Activated naive CD4-positive, alpha-beta T cell treated with anti-CD3 and anti-CD28 coated beads, Interleukin-2, amount 10 ng/mL, durations not matched to agents 7 days and 5 days (primary cell): ENCODE data around the gene CALB2.

Source experiments
- CTCF ChIA-PET: fragments of 350-600 bp; sonication (Branson Sonifier 250); formaldehyde crosslinking; loops from one replicate; lab custom pipeline; 2021; ENCODE audit warnings: antibody characterized with exemption; lab: Charles Lee
- DNase-seq: peaks from one replicate; pipeline ENCODE4 v3.0.0-alpha.2; 2020
- H3K27ac Mint-ChIP-seq: one replicate; pipeline ENCODE4 v1.8.0; 2021; ENCODE audit warnings: mild to moderate bottlenecking, moderate library complexity, mixed read lengths
- H3K27me3 Mint-ChIP-seq: one replicate; pipeline ENCODE4 v1.8.0; 2021; ENCODE audit warnings: mild to moderate bottlenecking, mixed read lengths
- H3K36me3 Mint-ChIP-seq: one replicate; pipeline ENCODE4 v1.8.0; 2021; ENCODE audit warnings: mixed read lengths
- H3K4me1 Mint-ChIP-seq: one replicate; pipeline ENCODE4 v1.8.0; 2021; ENCODE audit warnings: mixed read lengths
- H3K4me3 Mint-ChIP-seq: one replicate; pipeline ENCODE4 v1.8.0; 2021; ENCODE audit warnings: mild to moderate bottlenecking, moderate library complexity, mixed read lengths
- H3K9me3 Mint-ChIP-seq: one replicate; pipeline ENCODE4 v1.8.0; 2021; ENCODE audit warnings: mixed read lengths

Gene CALB2

GRCh38 chr16:71410146-71410545 lies 51.6 kb downstream of the CALB2 start:
- no peak for DNase-seq
- Mint-ChIP-seq H3K4me3 (no peak overlapping the region), H3K36me3 (no peaks in the 10 kb centered on the region), H3K27ac (no peak overlapping the region), H3K9me3 (no peaks in the 10 kb centered on the region), H3K4me1 (peaks cover 8% of the 10 kb centered on the region), H3K27me3 (peaks cover 49% of the 10 kb centered on the region)
- CTCF ChIA-PET, result interaction anchor here (5.4 to 5.6 kb wide), 2 partner anchors 90 to 200 kb away, joined by 36 to 85 read pairs; no protein-coding TSS in a partner anchor

GRCh38 chr16:71412270-71413160 lies 54.0 kb downstream of the CALB2 start:
- H3K4me1 Mint-ChIP-seq, result peaks cover 3% of the 10 kb centered on the region
- no peak overlapping the region for H3K27ac Mint-ChIP-seq
- CTCF ChIA-PET, result interaction anchor here (0.9 to 5.6 kb wide), 19 partner anchors 9 to 608 kb away, joined by 3 to 85 read pairs (median 4); no protein-coding TSS in a partner anchor
- no peak overlapping the region for H3K4me3 Mint-ChIP-seq
- H3K9me3 Mint-ChIP-seq, result no peaks in the 10 kb centered on the region
- DNase-seq, result peak; percentile 73
- H3K36me3 Mint-ChIP-seq, result no peaks in the 10 kb centered on the region
- peaks cover 43% of the 10 kb centered on the region for H3K27me3 Mint-ChIP-seq

GRCh38 chr16:71413341-71413740 lies 54.8 kb downstream of the CALB2 start:
- CTCF ChIA-PET, result interaction anchor here (0.9 to 5.6 kb wide), 17 partner anchors 9 to 609 kb away, joined by 3 to 85 read pairs (median 6); no protein-coding TSS in a partner anchor
- H3K27ac Mint-ChIP-seq, result no peak overlapping the region
- H3K4me1 Mint-ChIP-seq, result no peaks in the 10 kb centered on the region
- no peaks in the 10 kb centered on the region for H3K9me3 Mint-ChIP-seq
- DNase-seq, result no peak
- peaks cover 39% of the 10 kb centered on the region for H3K27me3 Mint-ChIP-seq
- no peaks in the 10 kb centered on the region for H3K36me3 Mint-ChIP-seq
- no peak overlapping the region for H3K4me3 Mint-ChIP-seq

GRCh38 chr16:71414038-71414437 lies 55.5 kb downstream of the CALB2 start:
- Mint-ChIP-seq H3K9me3 (no peaks in the 10 kb centered on the region), H3K27me3 (peaks cover 39% of the 10 kb centered on the region), H3K36me3 (no peaks in the 10 kb centered on the region), H3K4me3 (no peak overlapping the region), H3K27ac (no peak overlapping the region), H3K4me1 (no peaks in the 10 kb centered on the region)
- CTCF ChIA-PET, result interaction anchor here (1.5 to 5.6 kb wide), 3 partner anchors 10 to 196 kb away, joined by 10 to 85 read pairs (median 36); no protein-coding TSS in a partner anchor
- no peak for DNase-seq

DNA sequence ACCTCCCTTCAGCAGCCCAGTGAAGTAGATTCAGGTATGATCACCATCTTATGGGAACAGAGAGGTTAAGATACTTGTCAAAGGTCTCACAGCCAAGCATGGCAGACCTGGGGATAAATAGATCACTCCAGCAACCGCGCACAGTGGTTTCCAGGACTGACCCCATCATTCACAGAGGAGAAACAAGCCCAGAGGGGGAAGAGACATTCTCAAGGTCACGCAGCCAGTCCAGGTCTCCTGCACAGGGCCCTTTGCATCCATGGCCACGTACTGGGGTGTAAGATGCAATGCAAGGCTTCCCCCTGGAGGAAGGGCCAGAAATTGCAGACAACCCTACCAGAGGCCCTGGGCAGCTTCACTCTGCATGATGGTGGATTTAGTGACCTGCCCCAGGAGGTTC lies 63.4 kb downstream of the CALB2 start:
- no peak overlapping the region for H3K27ac Mint-ChIP-seq
- DNase-seq, result peak; percentile 52
- CTCF ChIA-PET, result interaction anchor here (1.4 kb wide), 1 partner anchor 10 kb away, joined by 11 read pairs; no protein-coding TSS in a partner anchor
- no peaks in the 10 kb centered on the region for H3K36me3 Mint-ChIP-seq
- H3K9me3 Mint-ChIP-seq, result no peaks in the 10 kb centered on the region
- H3K4me1 Mint-ChIP-seq, result no peaks in the 10 kb centered on the region
- no peak overlapping the region for H3K4me3 Mint-ChIP-seq
- H3K27me3 Mint-ChIP-seq, result peaks cover 48% of the 10 kb centered on the region

DNA sequence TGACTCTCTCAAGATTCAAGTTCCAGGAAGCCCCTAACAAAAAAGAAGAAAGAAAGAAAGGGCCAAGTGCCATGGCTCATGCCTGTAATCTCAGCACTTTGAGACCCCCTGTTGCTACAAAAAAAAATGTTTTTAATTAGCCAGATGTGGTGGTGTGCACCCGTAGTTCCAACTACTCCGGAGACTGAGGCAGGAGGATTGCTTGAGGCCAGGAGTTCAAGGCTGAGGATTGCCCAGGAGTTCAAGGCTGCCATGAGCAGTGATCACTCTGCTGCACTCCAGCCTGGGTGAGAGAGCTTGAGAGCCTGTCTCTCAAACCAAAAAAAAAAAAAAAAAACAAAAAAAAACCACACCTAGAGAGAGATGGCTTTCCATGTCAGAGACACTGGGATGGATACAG lies 64.5 kb downstream of the CALB2 start:
- no peaks in the 10 kb centered on the region for H3K36me3 Mint-ChIP-seq
- H3K9me3 Mint-ChIP-seq, result no peaks in the 10 kb centered on the region
- no peak for DNase-seq
- no peak overlapping the region for H3K27ac Mint-ChIP-seq
- H3K4me1 Mint-ChIP-seq, result no peaks in the 10 kb centered on the region
- peaks cover 57% of the 10 kb centered on the region for H3K27me3 Mint-ChIP-seq
- no peak overlapping the region for H3K4me3 Mint-ChIP-seq
- CTCF ChIA-PET, result interaction anchor here (1.4 to 2.2 kb wide), 2 partner anchors 10 to 11 kb away, joined by 10 to 11 read pairs; no protein-coding TSS in a partner anchor

DNA sequence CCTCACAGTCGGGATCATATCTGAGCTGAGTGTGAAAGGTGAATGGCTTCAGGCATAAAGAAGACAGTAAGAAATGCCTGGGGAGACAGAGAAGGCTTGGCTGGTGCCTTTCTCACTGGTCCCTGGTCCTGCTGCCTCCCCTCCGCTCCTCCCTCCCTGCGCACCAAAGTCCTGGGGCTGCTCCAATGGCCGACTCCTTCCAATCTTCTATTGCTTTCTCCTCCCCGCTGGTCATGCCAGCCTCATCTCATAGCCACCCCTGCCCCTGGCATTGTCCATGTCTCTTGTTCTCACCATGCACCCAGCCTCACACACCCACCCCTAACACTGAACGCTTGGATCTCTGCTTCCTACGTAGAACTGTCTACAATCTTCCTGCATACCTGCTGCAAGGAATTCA lies 65.3 kb downstream of the CALB2 start:
- no peak overlapping the region for H3K27ac Mint-ChIP-seq
- no peak overlapping the region for H3K4me3 Mint-ChIP-seq
- CTCF ChIA-PET, result interaction anchor here (1.0 to 2.2 kb wide), 2 partner anchors 11 to 120 kb away, joined by 3 to 10 read pairs; no protein-coding TSS in a partner anchor
- no peaks in the 10 kb centered on the region for H3K36me3 Mint-ChIP-seq
- H3K9me3 Mint-ChIP-seq, result no peaks in the 10 kb centered on the region
- no peak for DNase-seq
- no peaks in the 10 kb centered on the region for H3K4me1 Mint-ChIP-seq
- peaks cover 58% of the 10 kb centered on the region for H3K27me3 Mint-ChIP-seq

DNA sequence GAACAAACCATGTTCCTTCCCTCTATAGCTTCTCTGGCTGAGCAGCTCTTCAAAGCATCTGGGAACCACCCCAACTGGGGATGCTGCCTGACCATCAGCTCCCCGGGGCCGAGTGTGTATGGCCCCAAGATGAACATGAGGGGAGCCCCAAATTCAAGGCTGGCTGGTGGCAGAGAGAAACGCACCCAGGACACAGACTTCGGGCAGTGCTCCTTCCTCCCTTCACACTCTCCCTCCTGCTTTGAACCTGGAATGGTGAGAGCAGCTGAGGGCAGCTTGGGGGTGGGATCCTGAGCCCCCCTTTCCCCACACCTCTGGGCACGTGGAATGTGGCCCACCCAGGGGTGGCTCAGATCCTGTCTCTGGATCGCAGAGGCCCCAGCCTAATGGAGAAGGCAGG lies 66.1 kb downstream of the CALB2 start:
- CTCF ChIA-PET, result interaction anchor here (1.0 to 2.2 kb wide), 2 partner anchors 11 to 119 kb away, joined by 3 to 10 read pairs; no protein-coding TSS in a partner anchor
- Mint-ChIP-seq H3K27me3 (peaks cover 62% of the 10 kb centered on the region), H3K9me3 (no peaks in the 10 kb centered on the region)

GRCh38 chr16:71425746-71426068 lies 67.2 kb downstream of the CALB2 start:
- H3K4me1 Mint-ChIP-seq, result no peaks in the 10 kb centered on the region
- H3K36me3 Mint-ChIP-seq, result no peaks in the 10 kb centered on the region
- H3K4me3 Mint-ChIP-seq, result no peak overlapping the region
- CTCF ChIA-PET, result interaction anchor here (1.4 kb wide), 1 partner anchor 13 kb away, joined by 4 read pairs; no protein-coding TSS in a partner anchor
- H3K9me3 Mint-ChIP-seq, result no peaks in the 10 kb centered on the region
- H3K27ac Mint-ChIP-seq, result no peak overlapping the region
- no peak for DNase-seq
- H3K27me3 Mint-ChIP-seq, result peaks cover 61% of the 10 kb centered on the region

More for the DNA sequence above, 66.1 kb downstream of the CALB2 start:
- H3K27ac Mint-ChIP-seq, result no peak overlapping the region
- no peak for DNase-seq
- H3K4me3 Mint-ChIP-seq, result no peak overlapping the region
- H3K36me3 Mint-ChIP-seq, result no peaks in the 10 kb centered on the region
- H3K4me1 Mint-ChIP-seq, result no peaks in the 10 kb centered on the region

- peak; percentile 24 for DNase-seq
- Mint-ChIP-seq H3K4me3 (no peak overlapping the region), H3K27me3 (peaks cover 61% of the 10 kb centered on the region)
These were observed 67.8 kb downstream of the CALB2 start for GRCh38 chr16:71426069-71426879.

DNA sequence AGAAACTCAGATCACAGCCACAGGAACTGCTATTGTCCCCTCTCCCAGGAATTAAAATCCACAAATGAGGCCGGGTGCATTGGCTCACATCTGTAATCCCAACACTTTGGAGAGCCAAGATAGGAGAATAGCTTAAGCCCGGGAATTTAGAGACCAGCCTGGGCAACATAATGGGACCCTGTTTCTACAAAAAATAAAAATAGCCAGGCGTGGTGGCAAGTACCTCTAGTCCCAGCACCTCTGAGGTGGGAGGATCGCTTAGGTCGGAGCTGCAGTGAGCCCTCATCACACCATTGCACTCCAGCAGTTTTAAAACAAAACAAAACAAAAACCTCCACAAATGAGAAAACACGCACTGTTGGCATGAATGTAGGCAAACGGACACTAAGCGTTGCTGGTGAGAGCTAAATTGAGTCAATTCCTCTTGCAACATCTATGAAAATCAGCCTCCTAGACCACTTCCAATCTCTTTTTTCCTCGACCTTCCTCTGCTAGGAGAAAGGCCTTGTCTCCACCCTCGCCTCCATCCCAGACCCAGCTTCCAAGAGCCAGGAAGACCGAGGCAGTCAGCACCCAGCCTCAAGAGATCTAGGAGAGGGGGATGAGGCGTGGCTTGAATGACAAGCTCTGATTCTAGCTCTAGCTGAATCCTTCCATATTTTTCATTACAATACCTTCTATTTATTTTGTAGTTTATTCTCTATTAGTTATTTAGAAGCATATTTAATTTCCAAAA lies 68.5 kb downstream of the CALB2 start:
- no peak overlapping the region for H3K4me3 Mint-ChIP-seq
- CTCF ChIA-PET, result interaction anchor here (1.4 kb wide), 2 partner anchors 14 to 67 kb away, joined by 3 to 4 read pairs; no protein-coding TSS in a partner anchor
- H3K9me3 Mint-ChIP-seq, result no peaks in the 10 kb centered on the region
- no peaks in the 10 kb centered on the region for H3K4me1 Mint-ChIP-seq
- H3K27ac Mint-ChIP-seq, result no peak overlapping the region
- H3K27me3 Mint-ChIP-seq, result peaks cover 61% of the 10 kb centered on the region
- DNase-seq, result no peak
- H3K36me3 Mint-ChIP-seq, result no peaks in the 10 kb centered on the region

More at GRCh38 chr16:71426069-71426879, 67.8 kb downstream of the CALB2 start:
- Mint-ChIP-seq H3K27ac (no peak overlapping the region), H3K4me1 (no peaks in the 10 kb centered on the region), H3K9me3 (no peaks in the 10 kb centered on the region), H3K36me3 (no peaks in the 10 kb centered on the region)
- CTCF ChIA-PET, result interaction anchor here (1.4 kb wide), 2 partner anchors 14 to 66 kb away, joined by 3 to 4 read pairs; no protein-coding TSS in a partner anchor

DNA sequence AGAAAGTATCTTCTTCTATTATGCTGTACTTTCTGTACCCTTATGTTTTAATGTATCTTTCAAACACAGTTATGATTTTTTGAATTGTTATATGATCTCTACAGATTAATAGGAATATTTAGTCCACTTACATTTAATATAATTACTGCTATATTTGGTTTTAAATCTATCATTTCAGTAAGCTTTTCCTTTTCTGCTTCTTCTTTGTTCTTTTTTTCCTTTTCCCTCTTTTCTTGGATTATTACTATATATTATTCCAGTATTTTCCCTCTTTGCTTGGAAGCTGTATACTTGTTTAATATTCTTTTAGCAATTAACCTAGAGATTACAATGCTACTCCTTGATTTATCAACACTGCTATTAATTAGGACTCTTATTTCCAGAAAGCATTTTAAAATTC lies 69.9 kb downstream of the CALB2 start:
- Mint-ChIP-seq H3K4me1 (no peaks in the 10 kb centered on the region), H3K27me3 (peaks cover 54% of the 10 kb centered on the region), H3K9me3 (no peaks in the 10 kb centered on the region), H3K27ac (no peak overlapping the region), H3K4me3 (no peak overlapping the region), H3K36me3 (no peaks in the 10 kb centered on the region)
- no peak for DNase-seq
- CTCF ChIA-PET, result no interaction called here

DNA sequence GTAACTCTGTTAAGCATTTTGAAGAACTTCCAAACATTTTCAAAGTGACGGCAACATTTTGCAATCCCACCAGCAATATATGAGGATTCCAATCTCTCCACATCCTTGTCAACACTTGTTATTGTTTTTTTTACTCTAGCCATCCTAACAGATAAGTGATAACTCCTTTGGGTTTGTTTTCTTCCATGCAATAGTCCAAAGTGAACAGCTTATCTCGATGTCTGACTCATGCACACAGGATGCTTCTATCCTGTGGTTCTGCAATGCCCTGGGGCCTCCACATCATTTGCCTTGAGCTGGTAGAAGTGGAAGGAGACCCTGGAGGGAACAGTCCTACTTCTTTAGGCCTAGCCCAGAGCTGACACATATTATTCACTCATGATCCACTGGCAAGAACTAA lies 70.4 kb downstream of the CALB2 start:
- Mint-ChIP-seq H3K4me1 (no peaks in the 10 kb centered on the region), H3K9me3 (no peaks in the 10 kb centered on the region), H3K36me3 (no peaks in the 10 kb centered on the region), H3K27me3 (peaks cover 49% of the 10 kb centered on the region), H3K4me3 (no peak overlapping the region), H3K27ac (no peak overlapping the region)
- DNase-seq, result no peak
- CTCF ChIA-PET, result interaction anchor here (2.1 kb wide), 1 partner anchor 16 kb away, joined by 7 read pairs; no protein-coding TSS in a partner anchor
